NT2/D1 (cell line): ENCODE data around the gene CORO7.

ENCODE experiments used
- DNase-seq: peaks from one replicate; pipeline ENCODE4 v3.0.0-alpha.2; 2011; ENCODE audit warnings: low read depth, low spot score
- H3K27me3 ChIP-seq: 2 replicates; pipeline ENCODE4 v1.6.0; 2011; ENCODE audit warnings: mild to moderate bottlenecking; ENCODE audit not compliant: insufficient read length, insufficient read depth
- H3K36me3 ChIP-seq: 2 replicates; pipeline ENCODE4 v1.6.1; 2011; ENCODE audit warnings: mild to moderate bottlenecking, low read length, mixed read lengths; ENCODE audit not compliant: insufficient read depth, insufficient read length
- H3K4me1 ChIP-seq: 2 replicates; pipeline ENCODE4 v1.5.1; 2011; ENCODE audit not compliant: insufficient read depth, insufficient read length
- H3K4me3 ChIP-seq: 2 replicates; pipeline ENCODE4 v1.5.1; 2011; ENCODE audit warnings: low read depth; ENCODE audit not compliant: insufficient read length
- H3K9ac ChIP-seq: 2 replicates; pipeline ENCODE4 v1.6.0; 2011; ENCODE audit warnings: low read depth; ENCODE audit not compliant: insufficient read length
- H3K9me3 ChIP-seq: 2 replicates; pipeline ENCODE4 v1.5.1; 2011; ENCODE audit warnings: mild to moderate bottlenecking, low read length; ENCODE audit not compliant: insufficient read depth
- SUZ12 ChIP-seq: IDR thresholded peaks from 2 replicates; pipeline ENCODE4 v1.6.1; 2011; ENCODE audit not compliant: insufficient read length, insufficient read depth; ENCODE audit errors: extremely low read depth
- YY1 ChIP-seq: IDR thresholded peaks from 2 replicates; pipeline ENCODE4 v1.6.1; 2011; ENCODE audit not compliant: insufficient read length, insufficient read depth
- ZNF274 ChIP-seq: IDR thresholded peaks from 2 replicates; pipeline ENCODE4 v1.6.1; 2011; ENCODE audit warnings: mild to moderate bottlenecking, low read depth, low read length

Gene CORO7

DNA sequence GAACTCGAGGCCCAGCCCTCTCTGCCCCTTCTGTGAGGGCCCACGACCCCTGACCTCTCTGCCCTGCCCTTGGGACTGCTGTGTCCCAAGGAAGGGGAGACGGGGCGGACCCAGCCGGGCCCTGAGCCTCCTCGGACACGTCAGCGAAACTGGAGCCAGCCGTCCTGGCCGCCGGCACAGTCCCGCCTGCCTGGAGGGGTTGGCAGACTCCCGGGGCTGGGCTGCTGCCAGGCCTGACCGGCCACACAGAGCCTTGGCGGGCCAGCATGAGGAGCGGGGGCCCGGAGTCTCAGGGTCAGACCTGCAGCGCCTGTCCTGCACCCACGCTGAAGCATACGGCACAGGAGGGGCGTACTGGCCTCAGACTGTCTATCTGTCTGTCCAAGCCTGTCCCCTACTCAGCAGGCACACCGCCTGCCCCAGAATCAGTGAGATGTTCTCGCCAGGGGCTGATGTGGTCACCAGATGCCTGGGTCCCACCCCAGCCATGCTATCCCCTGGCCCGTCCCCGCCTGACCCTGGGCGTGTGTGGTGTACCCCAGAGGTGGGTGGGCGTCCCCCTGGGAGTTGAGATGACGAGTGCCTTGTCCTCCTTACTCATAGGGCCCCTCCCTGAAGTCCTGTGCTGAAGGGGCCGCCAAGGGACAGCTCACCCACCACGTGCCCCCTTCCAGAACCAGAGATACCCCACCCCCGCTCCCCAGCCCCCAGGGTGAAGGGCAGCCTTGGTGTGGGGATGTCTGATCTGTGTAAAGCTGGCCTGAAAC lies 40.1 kb downstream of the CORO7 start:
- TF ChIP-seq SUZ12 (no peak), YY1 (no peak), ZNF274 (no peak)
- H3K4me3 ChIP-seq: no peak overlapping the region
- DNase-seq: no peak

DNA sequence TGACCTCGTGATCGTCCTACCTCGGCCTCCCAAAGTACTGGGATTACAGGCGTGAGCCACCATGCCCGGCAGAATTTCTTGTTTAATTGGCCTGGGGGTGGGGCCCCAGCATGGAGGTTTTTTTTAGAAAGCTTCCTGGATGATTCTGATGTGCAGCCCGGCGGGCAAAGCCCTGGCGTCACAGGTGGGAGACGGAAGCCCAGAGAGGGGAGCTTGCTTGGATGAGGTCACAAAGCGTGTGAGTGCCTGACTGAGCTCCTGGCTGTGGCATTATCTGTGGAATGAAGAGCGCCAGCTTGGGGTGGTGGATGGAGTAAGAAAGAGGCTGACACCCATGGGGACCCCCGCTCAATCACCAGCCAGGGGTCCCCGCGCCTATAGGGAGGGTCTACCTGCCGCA lies 40.7 kb downstream of the CORO7 start:
- Histone ChIP-seq H3K9ac (peak overlapping the region; percentile 61), H3K4me1 (peaks cover 64% of the 10 kb centered on the region), H3K36me3 (peaks cover 28% of the 10 kb centered on the region), H3K27me3 (no peaks in the 10 kb centered on the region), H3K9me3 (no peaks in the 10 kb centered on the region), H3K4me3 (no peak overlapping the region)
- no peak for TF ChIP-seq SUZ12
- no peak for TF ChIP-seq YY1
- TF ChIP-seq ZNF274: no peak
- DNase-seq: no peak

More for the DNA sequence above, 40.1 kb downstream of the CORO7 start:
- H3K9ac ChIP-seq: peak overlapping the region; percentile 72
- peaks cover 60% of the 10 kb centered on the region for H3K4me1 ChIP-seq
- no peaks in the 10 kb centered on the region for H3K27me3 ChIP-seq
- H3K9me3 ChIP-seq: no peaks in the 10 kb centered on the region
- peaks cover 34% of the 10 kb centered on the region for H3K36me3 ChIP-seq

DNA sequence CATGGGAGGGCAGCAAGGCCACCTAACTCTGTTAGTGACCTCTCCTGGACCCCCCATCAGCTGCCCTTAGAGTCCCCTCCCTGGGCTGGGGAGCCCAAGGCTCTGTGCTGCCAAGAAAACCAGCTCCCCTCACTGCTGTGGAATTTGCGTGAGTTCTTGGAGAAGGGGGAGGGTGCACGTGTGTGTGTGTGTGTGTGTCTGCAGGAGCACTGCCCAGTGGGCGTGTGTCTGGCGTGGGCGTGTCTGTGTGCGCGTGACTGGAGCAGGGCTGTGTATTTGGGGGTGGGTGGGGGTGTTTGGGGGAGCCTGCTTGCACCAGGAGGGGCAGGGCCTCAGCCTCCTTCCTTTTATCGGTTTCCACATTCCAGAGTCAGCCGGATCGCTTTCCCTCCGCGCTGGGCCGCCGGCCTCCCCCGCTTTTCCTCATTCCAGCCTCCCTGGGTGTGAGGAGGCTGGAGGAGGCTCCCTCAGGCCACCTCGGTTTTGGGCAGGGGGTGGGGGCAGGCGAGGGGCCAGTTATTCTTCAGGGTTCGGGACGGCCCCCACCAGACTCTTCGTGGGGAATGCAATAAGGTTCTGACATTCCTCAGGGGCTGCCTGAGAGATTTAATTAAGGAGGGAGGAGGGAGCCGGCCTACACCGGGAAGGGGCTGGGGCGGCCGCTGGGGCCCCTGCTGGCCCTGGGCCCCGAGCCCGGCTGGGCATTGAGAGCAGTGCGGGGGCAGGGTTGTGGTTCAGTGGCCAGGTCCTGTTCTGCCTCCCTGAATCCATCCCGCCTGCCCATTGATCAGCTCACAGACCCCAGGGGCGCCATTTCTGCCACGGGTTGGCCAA lies 42.3 kb downstream of the CORO7 start:
- peaks cover 64% of the 10 kb centered on the region for H3K4me1 ChIP-seq

DNA sequence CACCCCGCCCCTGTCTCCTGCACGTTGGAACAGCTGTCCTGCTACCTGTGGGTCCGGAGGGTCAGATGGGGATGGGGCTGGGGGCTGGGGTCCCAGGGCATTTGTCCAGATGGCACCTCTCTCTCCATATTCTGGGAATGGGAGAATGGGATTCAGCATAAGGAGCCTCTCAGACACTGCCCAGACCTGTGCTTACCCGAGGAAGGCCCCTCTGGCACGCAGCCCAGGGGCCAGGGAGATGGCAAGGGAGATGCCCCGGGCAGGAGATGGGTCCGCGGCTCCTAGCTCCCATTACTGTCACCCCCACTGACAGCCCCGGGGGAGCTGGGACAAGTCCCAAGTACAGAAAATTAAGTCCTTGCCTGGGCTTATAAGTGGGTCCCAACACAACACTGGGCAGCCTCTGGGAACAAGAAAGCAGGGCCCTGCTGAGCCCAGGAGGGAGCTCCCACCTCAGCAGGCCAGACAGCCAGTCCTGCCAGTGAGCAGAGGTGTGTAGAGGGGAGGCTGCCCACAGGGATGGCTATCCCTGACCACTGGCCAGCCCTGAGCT lies 43.0 kb downstream of the CORO7 start:
- peaks cover 17% of the 10 kb centered on the region for H3K36me3 ChIP-seq
- peak overlapping the region; percentile 75 for H3K4me3 ChIP-seq
- H3K27me3 ChIP-seq: no peaks in the 10 kb centered on the region
- H3K4me1 ChIP-seq: peaks cover 57% of the 10 kb centered on the region
- TF ChIP-seq SUZ12 (no peak), YY1 (no peak), ZNF274 (no peak)
- DNase-seq: no peak
- no peaks in the 10 kb centered on the region for H3K9me3 ChIP-seq
- H3K9ac ChIP-seq: peak overlapping the region; percentile 54

More for the DNA sequence above, 42.3 kb downstream of the CORO7 start:
- no peak for DNase-seq
- H3K4me3 ChIP-seq: no peak overlapping the region
- peak overlapping the region; percentile 65 for H3K9ac ChIP-seq
- H3K9me3 ChIP-seq: no peaks in the 10 kb centered on the region
- TF ChIP-seq SUZ12: no peak
- TF ChIP-seq YY1: no peak
- TF ChIP-seq ZNF274: no peak
- H3K27me3 ChIP-seq: no peaks in the 10 kb centered on the region
- H3K36me3 ChIP-seq: peaks cover 20% of the 10 kb centered on the region

DNA sequence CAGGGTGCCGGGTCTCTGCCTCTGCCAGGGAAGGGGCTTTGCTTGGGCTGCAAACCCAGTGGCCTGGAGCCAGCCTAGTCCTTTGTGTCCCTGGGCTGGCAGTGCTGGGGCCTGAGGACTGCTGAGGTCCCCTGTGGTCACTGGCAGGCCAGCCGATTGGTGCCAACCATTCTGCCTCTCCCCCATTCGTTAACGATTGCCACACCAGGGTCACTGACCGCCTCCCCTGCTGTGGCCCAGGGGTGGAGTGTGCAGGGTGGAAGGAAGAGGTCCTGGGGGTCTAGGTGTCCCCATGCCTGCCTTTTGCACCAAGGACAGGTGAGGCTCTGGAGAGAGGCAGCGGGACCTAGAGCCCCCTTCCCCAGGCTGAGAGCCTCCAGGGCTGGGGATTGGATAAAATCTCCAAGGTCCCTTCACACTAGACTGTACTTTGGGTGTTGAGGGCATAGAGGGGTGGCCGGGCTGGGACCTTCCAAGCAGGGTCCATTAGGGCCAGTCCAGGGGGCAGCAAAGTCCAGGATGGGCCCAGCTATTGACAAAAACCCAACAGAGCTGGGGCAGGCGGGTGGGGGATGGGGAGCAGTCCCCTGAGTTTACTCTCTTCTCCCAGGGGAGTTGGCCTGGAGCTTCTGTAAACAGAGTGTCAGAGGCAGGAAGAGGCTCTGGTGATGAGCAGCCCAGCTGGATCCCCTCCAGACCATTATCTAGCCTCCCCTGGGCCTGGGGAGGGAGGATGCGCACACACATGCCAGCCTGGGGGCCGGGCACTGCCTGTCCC lies 43.6 kb downstream of the CORO7 start:
- peak overlapping the region; percentile 79 for H3K9ac ChIP-seq
- H3K4me1 ChIP-seq: peaks cover 50% of the 10 kb centered on the region
- H3K4me3 ChIP-seq: peak overlapping the region; percentile 75
- TF ChIP-seq ZNF274 (no peak), SUZ12 (no peak), YY1 (no peak)
- DNase-seq: no peak
- peaks cover 11% of the 10 kb centered on the region for H3K36me3 ChIP-seq
- H3K27me3 ChIP-seq: no peaks in the 10 kb centered on the region
- no peaks in the 10 kb centered on the region for H3K9me3 ChIP-seq

DNA sequence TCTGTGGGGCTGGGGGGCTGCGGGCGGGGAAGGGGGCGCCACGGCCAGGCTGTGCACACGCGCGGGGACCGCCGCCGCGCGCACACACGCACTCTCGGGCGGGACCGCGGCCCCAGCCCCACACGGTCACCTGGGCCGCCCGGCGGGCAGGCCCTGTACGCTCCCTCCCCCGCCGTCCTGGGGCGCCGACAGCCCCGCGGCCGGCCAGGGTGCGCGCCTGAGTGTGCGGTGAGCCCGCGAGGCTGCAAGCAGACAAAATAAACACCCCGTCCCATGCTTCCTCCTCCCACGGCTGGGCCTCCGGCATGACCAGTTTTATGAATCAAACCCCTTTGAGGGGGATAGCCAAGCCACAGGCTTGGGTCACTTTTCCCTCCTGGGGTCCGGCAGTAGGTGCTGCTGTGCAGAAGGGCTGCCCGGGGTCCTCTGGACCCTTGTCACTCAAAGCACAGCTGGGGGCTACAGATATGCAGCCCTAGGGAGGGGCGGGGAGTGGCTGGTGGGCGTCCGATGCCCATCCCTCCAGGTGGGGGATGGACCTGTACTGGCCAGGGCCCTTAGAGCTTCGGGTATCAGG lies 44.3 kb downstream of the CORO7 start:
- peaks cover 11% of the 10 kb centered on the region for H3K36me3 ChIP-seq
- peak overlapping the region; percentile 75 for H3K4me3 ChIP-seq
- H3K9me3 ChIP-seq: no peaks in the 10 kb centered on the region
- TF ChIP-seq YY1: no peak
- no peak for TF ChIP-seq ZNF274
- no peak for TF ChIP-seq SUZ12
- DNase-seq: no peak
- H3K9ac ChIP-seq: peak overlapping the region; percentile 79
- H3K27me3 ChIP-seq: no peaks in the 10 kb centered on the region
- peaks cover 46% of the 10 kb centered on the region for H3K4me1 ChIP-seq
